HepG2 (cell line): ENCODE measurements around the gene GLYAT. TPM values are rescaled to one million over a fixed set of nuclear protein-coding genes. Genes with fewer than 3 reads are reported as not detected.

ENCODE experiments used
- ATAC-seq: fragments of 200-7000 bp; cut with Tn5 transposase; 3 replicates; pipeline ENCODE4 v1.9.1; 2020; ENCODE audit warnings: mild to moderate bottlenecking, moderate library complexity
- BruUV-seq: library from RNA; stranded (reverse); fragments of 400-500 nt; replicated peaks from 2 replicates; lab custom pipeline; 2021; lab: Mats Ljungman, UMichigan
- CTCF ChIA-PET: fragments of 300-600 bp; formaldehyde crosslinking; extraction: SDS; loops from one replicate; lab custom pipeline; 2021; ENCODE audit warnings: low total read pairs, inconsistent platforms, low intra/inter-chr PET ratio; lab: Yijun Ruan, JAX
- POLR2A ChIA-PET: fragments of 350-600 bp; sonication (Branson Sonifier 250); formaldehyde crosslinking; loops from one replicate; lab custom pipeline; 2020; ENCODE audit warnings: antibody characterized with exemption, inconsistent platforms; lab: Yijun Ruan, JAX
- DNase-seq: peaks from one replicate; pipeline ENCODE4 v3.0.0-alpha.2; 2015; ENCODE audit warnings: low spot score
- FAIRE-seq: peaks from 3 replicates; lab custom pipeline; 2011; peaks lifted over from hg19 to GRCh38; lab: Jason Lieb, UNC
- H2AFZ ChIP-seq: one replicate; pipeline ENCODE4 v1.6.1; 2011; ENCODE audit warnings: low read length, inconsistent platforms
- H3K27ac ChIP-seq: fragments of 300-600 bp; 3 replicates; pipeline ENCODE4 v1.8.0; 2011; ENCODE audit warnings: mixed run types, mild to moderate bottlenecking, mixed read lengths, low read length, inconsistent platforms; ENCODE audit not compliant: insufficient read depth; ENCODE audit errors: extremely low read length
- H3K27me3 ChIP-seq, 2 experiments: fragments of 200-600 bp in 1 of 2; 2 replicates in 1 of 2; 3 replicates in 1 of 2; pipeline versions ENCODE4 v1.6.0 to v1.8.0; 2011; ENCODE audit warnings: low read length in 2 of 2, mild to moderate bottlenecking in 2 of 2, moderate library complexity in 2 of 2, inconsistent platforms in 1 of 2; ENCODE audit not compliant: insufficient read depth in 2 of 2, control insufficient read depth in 1 of 2
- H3K36me3 ChIP-seq, 2 experiments: fragments of 200-600 bp in 1 of 2; replicated peaks in 1 of 2; 2 replicates in 1 of 2; 3 replicates in 1 of 2; pipeline versions ENCODE4 v1.5.1 to v1.8.0; 2011; ENCODE audit warnings: low read length in 2 of 2, inconsistent platforms in 1 of 2; ENCODE audit not compliant: insufficient read depth in 2 of 2, control insufficient read depth in 1 of 2
- H3K4me1 ChIP-seq: 2 replicates; pipeline ENCODE4 v1.5.1; 2012; ENCODE audit warnings: low read length, inconsistent platforms; ENCODE audit not compliant: insufficient read depth
- H3K4me2 ChIP-seq: 2 replicates; pipeline ENCODE4 v1.6.0; 2011; ENCODE audit warnings: low read depth, low read length, inconsistent platforms
- H3K4me3 ChIP-seq, 3 experiments: fragments of 200-600 bp in 1 of 3; sonication (generic), shearing (Covaris generic) in 1 of 3; replicated peaks in 1 of 3; 2 replicates each; pipeline ENCODE4 v1.5.1; 2011 to 2016; ENCODE audit warnings: low read length in 3 of 3, inconsistent platforms in 2 of 3, low read depth in 2 of 3, mild to moderate bottlenecking in 2 of 3, control low read depth in 1 of 3, mixed read lengths in 1 of 3; ENCODE audit not compliant: insufficient read depth in 1 of 3
- H3K79me2 ChIP-seq: one replicate; pipeline ENCODE4 v1.6.1; 2011; ENCODE audit warnings: low read length, inconsistent platforms; ENCODE audit not compliant: insufficient read depth
- H3K9ac ChIP-seq: 2 replicates; pipeline ENCODE4 v1.6.0; 2011; ENCODE audit warnings: mild to moderate bottlenecking, low read depth, low read length, inconsistent platforms; ENCODE audit not compliant: insufficient read depth
- H3K9me3 ChIP-seq: 2 replicates; pipeline ENCODE4 v1.5.1; 2012; ENCODE audit warnings: mild to moderate bottlenecking, low read length
- H4K20me1 ChIP-seq: 2 replicates; pipeline ENCODE4 v1.6.0; 2011; ENCODE audit warnings: inconsistent platforms, mild to moderate bottlenecking, low read length, moderate library complexity; ENCODE audit not compliant: insufficient read depth
- DNMT3B ChIP-seq: conservative IDR thresholded peaks from 2 replicates; pipeline ENCODE4 v1.6.1; 2016; ENCODE audit warnings: missing biosample characterization, control low read depth
- E2F5 ChIP-seq: sonication (generic); formaldehyde crosslinking; conservative IDR thresholded peaks from 2 replicates; pipeline ENCODE4 v1.4.0; 2020; ENCODE audit warnings: missing genetic modification reagents
- HIVEP1 ChIP-seq: sonication (generic); formaldehyde crosslinking; IDR thresholded peaks from 2 replicates; pipeline ENCODE4 v1.4.0; 2020; ENCODE audit warnings: mild to moderate bottlenecking, missing genetic modification reagents
- HNF1A ChIP-seq, 2 experiments: sonication (generic) in 1 of 2; formaldehyde crosslinking in 1 of 2; IDR thresholded peaks; 2 replicates each; pipeline versions ENCODE4 v1.4.0 to v1.6.1; 2016 to 2020; ENCODE audit warnings: borderline replicate concordance in 1 of 2, low read depth in 1 of 2, mild to moderate bottlenecking in 1 of 2, missing genetic modification reagents in 1 of 2
- IRX3 ChIP-seq: sonication (generic); formaldehyde crosslinking; IDR thresholded peaks from 2 replicates; pipeline ENCODE4 v1.8.1; 2023; ENCODE audit warnings: mild to moderate bottlenecking, low read depth, missing genetic modification reagents, borderline replicate concordance
- JARID2 ChIP-seq: sonication (generic); formaldehyde crosslinking; IDR thresholded peaks from 2 replicates; pipeline ENCODE4 v1.8.1; 2023; ENCODE audit warnings: missing genetic modification reagents, inconsistent platforms; ENCODE audit not compliant: insufficient replicate concordance
- SALL1 ChIP-seq: sonication (generic); formaldehyde crosslinking; IDR thresholded peaks from 2 replicates; pipeline ENCODE4 v1.8.0; 2022; ENCODE audit warnings: mild to moderate bottlenecking, missing genetic modification reagents
- ZFP91 ChIP-seq: sonication (generic); formaldehyde crosslinking; IDR thresholded peaks from 2 replicates; pipeline ENCODE4 v1.9.0; 2022; ENCODE audit warnings: missing genetic modification reagents, mild to moderate bottlenecking, borderline replicate concordance
- ZNF605 ChIP-seq: sonication (generic); formaldehyde crosslinking; IDR thresholded peaks from 2 replicates; pipeline ENCODE4 v1.8.0; 2022; ENCODE audit warnings: mild to moderate bottlenecking, missing genetic modification reagents
- ZNF891 ChIP-seq: sonication (generic); formaldehyde crosslinking; IDR thresholded peaks from 2 replicates; pipeline ENCODE4 v1.5.0; 2020; ENCODE audit warnings: mild to moderate bottlenecking, missing genetic modification reagents
- in situ Hi-C: cut with HindIII; loops from 2 replicates; pipeline ENCODE4 v1.10.0; 2017; ENCODE audit warnings: low pct_unique_long_range_greater_than_20kb; ENCODE audit not compliant: extremely low pct_ligation_motif_present
- intact Hi-C: fragments of 100-400 bp; cut with micrococcal nuclease; formaldehyde crosslinking; loops from one replicate; pipeline ENCODE4 v1.10.0; 2022; ENCODE audit not compliant: unreplicated experiment
- polyA plus RNA-seq, 8 experiments: library from polyadenylated mRNA; depleted of rRNA in 3 of 8; stranded (reverse) in 7 of 8; unstranded in 1 of 8; fragments of >200 nt; fragmentation: Illumina TruSeq in 4 of 8; extraction: Trizol in 4 of 8; gene quantifications; 2 replicates each; pipeline versions ENCODE4 v1.2.1 to v1.2.3, GENCODE V29; 2011 to 2016; ENCODE audit warnings: low read depth in 4 of 8, missing spikeins in 1 of 8, mixed read lengths in 1 of 8; ENCODE audit not compliant: insufficient read depth in 1 of 8
- total RNA-seq, 5 experiments: library from RNA; depleted of rRNA; stranded (reverse); fragments of >200 nt; fragmentation: Illumina TruSeq; extraction: Trizol; gene quantifications; 2 replicates each; pipeline ENCODE4 v1.2.3, GENCODE V29; 2016; ENCODE audit warnings: low read depth in 1 of 5
- TF ChIP-seq, protein P1 (sequence below): sonication (generic); formaldehyde crosslinking; IDR thresholded peaks from 2 replicates; pipeline ENCODE4 v1.4.0; 2020; ENCODE audit warnings: low read depth, mild to moderate bottlenecking, missing genetic modification reagents
- TF ChIP-seq, protein P2 (sequence below): IDR thresholded peaks from 2 replicates; pipeline ENCODE4 v1.6.1; 2016; ENCODE audit warnings: mild to moderate bottlenecking

The GLYAT gene
- total and polyA plus RNA-seq, 2 of the 13 experiments (the other 11 are each of a cell fraction or from before 2014, with no cell fraction given): not detected

- no peak for TF ChIP-seq E2F5 (CRISPR knock-in tag)
- TF ChIP-seq JARID2: no peak
- no peak for TF ChIP-seq SALL1
- TF ChIP-seq, protein P1, sequence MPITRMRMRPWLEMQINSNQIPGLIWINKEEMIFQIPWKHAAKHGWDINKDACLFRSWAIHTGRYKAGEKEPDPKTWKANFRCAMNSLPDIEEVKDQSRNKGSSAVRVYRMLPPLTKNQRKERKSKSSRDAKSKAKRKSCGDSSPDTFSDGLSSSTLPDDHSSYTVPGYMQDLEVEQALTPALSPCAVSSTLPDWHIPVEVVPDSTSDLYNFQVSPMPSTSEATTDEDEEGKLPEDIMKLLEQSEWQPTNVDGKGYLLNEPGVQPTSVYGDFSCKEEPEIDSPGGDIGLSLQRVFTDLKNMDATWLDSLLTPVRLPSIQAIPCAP (CRISPR knock-in tag): no peak
- TF ChIP-seq ZFP91 (CRISPR knock-in tag): no peak
These were observed at the start of gene GLYAT (continued) for GRCh38 chr11:58731819-58732218.

GRCh38 chr11:58781345-58781744 lies 49.6 kb upstream of the GLYAT start:
- CTCF ChIA-PET: no interaction called here
- Histone ChIP-seq H3K4me1 (no peaks in the 10 kb centered on the region), H3K4me3 (no peak overlapping the region), H3K36me3 (no peaks in the 10 kb centered on the region), H2AFZ (no peak overlapping the region), H3K27me3 (no peaks in the 10 kb centered on the region), H3K9me3 (no peaks in the 10 kb centered on the region), H4K20me1 (no peaks in the 10 kb centered on the region), H3K27ac (no peak overlapping the region), H3K9ac (no peak overlapping the region), H3K79me2 (no peaks in the 10 kb centered on the region), H3K4me2 (no peak overlapping the region)
- ATAC-seq: no peak
- POLR2A ChIA-PET: no interaction called here
- BruUV-seq: no TSS peak
- in situ Hi-C loops (loop anchor here (10.0 to 25.0 kb wide), 2 partner anchors 197 to 244 kb away; no protein-coding TSS in a partner anchor), intact Hi-C loops (no loop called here)
- no peak for FAIRE-seq
- DNase-seq: no peak
- no peak for TF ChIP-seq ZNF891
- TF ChIP-seq HIVEP1 (CRISPR knock-in tag): no peak
- no peak for TF ChIP-seq ZNF605 (CRISPR knock-in tag)
- TF ChIP-seq, protein P2, sequence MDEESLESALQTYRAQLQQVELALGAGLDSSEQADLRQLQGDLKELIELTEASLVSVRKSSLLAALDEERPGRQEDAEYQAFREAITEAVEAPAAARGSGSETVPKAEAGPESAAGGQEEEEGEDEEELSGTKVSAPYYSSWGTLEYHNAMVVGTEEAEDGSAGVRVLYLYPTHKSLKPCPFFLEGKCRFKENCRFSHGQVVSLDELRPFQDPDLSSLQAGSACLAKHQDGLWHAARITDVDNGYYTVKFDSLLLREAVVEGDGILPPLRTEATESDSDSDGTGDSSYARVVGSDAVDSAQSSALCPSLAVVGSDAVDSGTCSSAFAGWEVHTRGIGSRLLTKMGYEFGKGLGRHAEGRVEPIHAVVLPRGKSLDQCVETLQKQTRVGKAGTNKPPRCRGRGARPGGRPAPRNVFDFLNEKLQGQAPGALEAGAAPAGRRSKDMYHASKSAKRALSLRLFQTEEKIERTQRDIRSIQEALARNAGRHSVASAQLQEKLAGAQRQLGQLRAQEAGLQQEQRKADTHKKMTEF (CRISPR knock-in tag): no peak
- no peak for TF ChIP-seq IRX3 (CRISPR knock-in tag)
- no peak for TF ChIP-seq DNMT3B (CRISPR knock-in tag)
- no peak for TF ChIP-seq HNF1A (IDR thresholded peaks at IDR 0.05; ENCODE audit: low read depth)
- no peak for TF ChIP-seq HNF1A (CRISPR knock-in tag; IDR thresholded peaks at IDR 0.05; ENCODE audit: borderline replicate concordance)
